GM12878 (cell line): Measurements from ENCODE around the gene ATP1A1. TPM values are rescaled to one million over a fixed set of nuclear protein-coding genes. Genes with fewer than 3 reads are reported as not detected.

Experiments used
- LARP7 ChIP-seq: fragments of 450-650 bp; IDR thresholded peaks from 2 replicates; pipeline ENCODE4 v1.6.1; 2017; ENCODE audit warnings: mild to moderate bottlenecking
- POU2F2 ChIP-seq: IDR thresholded peaks from 3 replicates; pipeline ENCODE4 v1.6.1; 2011; ENCODE audit warnings: low read depth, mild to moderate bottlenecking, low read length, borderline replicate concordance
- SRF ChIP-seq, 2 experiments: IDR thresholded peaks; 2 replicates each; pipeline ENCODE4 v1.6.1; 2011; ENCODE audit warnings: low read depth in 2 of 2, low read length in 2 of 2, mild to moderate bottlenecking in 1 of 2, moderate library complexity in 1 of 2
- polyA plus RNA-seq, 11 experiments: library from polyadenylated mRNA; depleted of rRNA in 4 of 11; unstranded in 6 of 11; stranded (reverse) in 5 of 11; fragments of >200 nt; fragmentation: Nextera tagmentation in 4 of 11; fragmentation: Illumina TruSeq in 1 of 11; extraction: Ambion mirVana in 4 of 11; extraction: Trizol in 1 of 11; gene quantifications; 1 replicate in 1 of 11; 2 replicates in 10 of 11; pipeline versions ENCODE4 v1.2.1 to v1.2.3, GENCODE V29; 2011 to 2016; ENCODE audit warnings: inconsistent platforms in 2 of 11, missing spikeins in 2 of 11, low read depth in 1 of 11
- total RNA-seq, 4 experiments: library from RNA; depleted of rRNA in 3 of 4; stranded (reverse); fragments of >200 nt in 3 of 4; fragmentation: Illumina TruSeq in 1 of 4; extraction: Trizol in 1 of 4; gene quantifications; 2 replicates each; pipeline versions ENCODE4 v1.2.1 to v1.2.3, GENCODE V29; 2013 to 2021
- TF ChIP-seq, protein P1 (sequence below): IDR thresholded peaks from 2 replicates; pipeline ENCODE4 v1.6.1; 2011; ENCODE audit warnings: low read depth, mild to moderate bottlenecking, low read length, moderate library complexity, borderline replicate concordance; ENCODE audit errors: extremely low read depth
- TF ChIP-seq, protein P2 (sequence below): IDR thresholded peaks from 2 replicates; pipeline ENCODE4 v1.6.1; 2011; ENCODE audit warnings: borderline replicate concordance, low read depth, mild to moderate bottlenecking, moderate library complexity, mixed read lengths, low read length; ENCODE audit not compliant: insufficient read depth; ENCODE audit errors: extremely low read length
- TF ChIP-seq, protein P3 (sequence below): IDR thresholded peaks from 2 replicates; pipeline ENCODE4 v1.6.1; 2012; ENCODE audit warnings: improper control_type of control experiment, low read depth, low read length; ENCODE audit not compliant: insufficient replicate concordance

ATP1A1 gene
- total and polyA plus RNA-seq, 10 of the 15 experiments (the other 5 are each of a cell fraction or from before 2014, with no cell fraction given): 113 to 566 (median 313) TPM

DNA sequence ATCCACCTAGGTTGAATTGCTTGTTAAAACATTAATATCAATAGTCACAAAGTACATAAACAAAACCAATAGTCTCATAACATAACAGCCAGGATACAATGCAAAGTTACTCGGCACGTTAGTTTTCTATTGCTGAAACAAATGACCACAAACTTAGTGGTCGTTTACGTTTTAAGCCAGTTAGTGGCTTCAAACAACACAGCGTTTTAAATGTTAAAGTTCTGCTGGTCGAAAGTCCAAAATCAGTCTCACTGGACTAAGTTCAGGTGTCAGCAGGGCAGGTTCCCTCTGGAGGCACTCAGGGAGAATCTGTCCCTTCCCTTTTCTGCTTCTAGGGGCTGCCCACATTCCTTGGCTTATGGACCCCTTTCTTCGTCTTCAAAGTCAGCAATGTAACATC, 35.6 kb upstream of the ATP1A1 start (continued):
- TF ChIP-seq, protein P1, sequence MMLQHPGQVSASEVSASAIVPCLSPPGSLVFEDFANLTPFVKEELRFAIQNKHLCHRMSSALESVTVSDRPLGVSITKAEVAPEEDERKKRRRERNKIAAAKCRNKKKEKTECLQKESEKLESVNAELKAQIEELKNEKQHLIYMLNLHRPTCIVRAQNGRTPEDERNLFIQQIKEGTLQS: no peak
- TF ChIP-seq, protein P2, sequence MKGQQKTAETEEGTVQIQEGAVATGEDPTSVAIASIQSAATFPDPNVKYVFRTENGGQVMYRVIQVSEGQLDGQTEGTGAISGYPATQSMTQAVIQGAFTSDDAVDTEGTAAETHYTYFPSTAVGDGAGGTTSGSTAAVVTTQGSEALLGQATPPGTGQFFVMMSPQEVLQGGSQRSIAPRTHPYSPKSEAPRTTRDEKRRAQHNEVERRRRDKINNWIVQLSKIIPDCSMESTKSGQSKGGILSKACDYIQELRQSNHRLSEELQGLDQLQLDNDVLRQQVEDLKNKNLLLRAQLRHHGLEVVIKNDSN: no peak
- TF ChIP-seq SRF (IDR thresholded peaks at IDR 0.05; ENCODE audit: low read depth in 2 of 2, low read length in 2 of 2): no peak
- TF ChIP-seq, protein P3, sequence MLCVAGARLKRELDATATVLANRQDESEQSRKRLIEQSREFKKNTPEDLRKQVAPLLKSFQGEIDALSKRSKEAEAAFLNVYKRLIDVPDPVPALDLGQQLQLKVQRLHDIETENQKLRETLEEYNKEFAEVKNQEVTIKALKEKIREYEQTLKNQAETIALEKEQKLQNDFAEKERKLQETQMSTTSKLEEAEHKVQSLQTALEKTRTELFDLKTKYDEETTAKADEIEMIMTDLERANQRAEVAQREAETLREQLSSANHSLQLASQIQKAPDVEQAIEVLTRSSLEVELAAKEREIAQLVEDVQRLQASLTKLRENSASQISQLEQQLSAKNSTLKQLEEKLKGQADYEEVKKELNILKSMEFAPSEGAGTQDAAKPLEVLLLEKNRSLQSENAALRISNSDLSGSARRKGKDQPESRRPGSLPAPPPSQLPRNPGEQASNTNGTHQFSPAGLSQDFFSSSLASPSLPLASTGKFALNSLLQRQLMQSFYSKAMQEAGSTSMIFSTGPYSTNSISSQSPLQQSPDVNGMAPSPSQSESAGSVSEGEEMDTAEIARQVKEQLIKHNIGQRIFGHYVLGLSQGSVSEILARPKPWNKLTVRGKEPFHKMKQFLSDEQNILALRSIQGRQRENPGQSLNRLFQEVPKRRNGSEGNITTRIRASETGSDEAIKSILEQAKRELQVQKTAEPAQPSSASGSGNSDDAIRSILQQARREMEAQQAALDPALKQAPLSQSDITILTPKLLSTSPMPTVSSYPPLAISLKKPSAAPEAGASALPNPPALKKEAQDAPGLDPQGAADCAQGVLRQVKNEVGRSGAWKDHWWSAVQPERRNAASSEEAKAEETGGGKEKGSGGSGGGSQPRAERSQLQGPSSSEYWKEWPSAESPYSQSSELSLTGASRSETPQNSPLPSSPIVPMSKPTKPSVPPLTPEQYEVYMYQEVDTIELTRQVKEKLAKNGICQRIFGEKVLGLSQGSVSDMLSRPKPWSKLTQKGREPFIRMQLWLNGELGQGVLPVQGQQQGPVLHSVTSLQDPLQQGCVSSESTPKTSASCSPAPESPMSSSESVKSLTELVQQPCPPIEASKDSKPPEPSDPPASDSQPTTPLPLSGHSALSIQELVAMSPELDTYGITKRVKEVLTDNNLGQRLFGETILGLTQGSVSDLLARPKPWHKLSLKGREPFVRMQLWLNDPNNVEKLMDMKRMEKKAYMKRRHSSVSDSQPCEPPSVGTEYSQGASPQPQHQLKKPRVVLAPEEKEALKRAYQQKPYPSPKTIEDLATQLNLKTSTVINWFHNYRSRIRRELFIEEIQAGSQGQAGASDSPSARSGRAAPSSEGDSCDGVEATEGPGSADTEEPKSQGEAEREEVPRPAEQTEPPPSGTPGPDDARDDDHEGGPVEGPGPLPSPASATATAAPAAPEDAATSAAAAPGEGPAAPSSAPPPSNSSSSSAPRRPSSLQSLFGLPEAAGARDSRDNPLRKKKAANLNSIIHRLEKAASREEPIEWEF: no peak
- TF ChIP-seq POU2F2: no peak
- TF ChIP-seq LARP7: no peak
